B cell (primary cell): ENCODE measurements around the gene C1orf198.

ENCODE experiments used
- CTCF ChIP-seq: fragments of 200-600 bp; IDR thresholded peaks from one replicate; pipeline ENCODE4 v1.8.0; 2022; ENCODE audit warnings: antibody characterized with exemption, mild to moderate bottlenecking
- EZH2 ChIP-seq: IDR thresholded peaks from 2 replicates; pipeline ENCODE4 v1.6.1; 2012; ENCODE audit warnings: borderline replicate concordance, low read depth, mild to moderate bottlenecking, moderate library complexity, low read length; ENCODE audit not compliant: insufficient read depth, poor library complexity, severe bottlenecking

GRCh38 chr1:230905733-230906132 is 37.4 kb upstream of the C1orf198 start:
- no peak for TF ChIP-seq CTCF
- no peak for TF ChIP-seq EZH2
